ENCODE results near the gene YIF1A. TPM values are rescaled to one million over a fixed set of nuclear protein-coding genes. Genes with fewer than 3 reads are reported as not detected.

The YIF1A gene
- total and polyA plus RNA-seq, 10 donors: 34.7 to 60.1 (median 47.9) TPM

- Histone ChIP-seq H3K4me3 (peak overlapping the region; percentile 53 to 96 (median 86)), H3K27me3 (replicated peaks in 1 of 7) (peaks cover 0 to 48% (median 32%) of the 10 kb centered on the region in 7 donors), H3K9me3 (no peaks in the 10 kb centered on the region), H3K4me1 (peaks cover 18 to 70% (median 42%) of the 10 kb centered on the region in 6 donors), H3K27ac (peak overlapping the region; percentile 51 to 96 (median 95)), H3K36me3 (peaks cover 0 to 15% (median 4%) of the 10 kb centered on the region in 6 donors)
- no peak for TF ChIP-seq POLR2A (IDR thresholded peaks at IDR 0.05)
- no peak for TF ChIP-seq POLR2AphosphoS5 (IDR thresholded peaks at IDR 0.05)
- no peak for TF ChIP-seq CTCF (IDR thresholded peaks at IDR 0.05 in 8 of 11, conservative IDR thresholded peaks at IDR 0.05 in 3 of 11)
- WGBS, 5 donors: 12 to 21% (median 13%) methylated on average over 26 to 36 of the region's 36 CpGs
- DNase-seq: no peak
- intact Hi-C loops (cut with DNase I; ENCODE audit: low total_unique reads): no loop called here
Measured at GRCh38 chr11:66289548-66290329, 796 bp upstream of the YIF1A start.

GRCh38 chr11:66287889-66288670, 863 bp downstream of the YIF1A start:
- WGBS, 5 donors: 40 to 55% (median 45%) methylated on average over 16 to 20 of the region's 20 CpGs
- H3K27ac ChIP-seq: peak overlapping the region in 7 of 8 donors; percentile 93 to 96 (median 95)
- H3K36me3 ChIP-seq: peaks cover 0 to 27% (median 6%) of the 10 kb centered on the region in 6 donors
- peak overlapping the region; percentile 68 to 96 (median 86) for H3K4me3 ChIP-seq
- peaks cover 18 to 78% (median 44%) of the 10 kb centered on the region in 6 donors for H3K4me1 ChIP-seq
- DNase-seq: no peak
- peaks cover 0 to 31% (median 22%) of the 10 kb centered on the region in 7 donors for H3K27me3 ChIP-seq (replicated peaks in 1 of 7)
- no peak for TF ChIP-seq CTCF (IDR thresholded peaks at IDR 0.05 in 8 of 11, conservative IDR thresholded peaks at IDR 0.05 in 3 of 11)
- peak in 1 of 3 donors; percentile 7 for TF ChIP-seq POLR2AphosphoS5 (IDR thresholded peaks at IDR 0.05)
- TF ChIP-seq POLR2A (IDR thresholded peaks at IDR 0.05): no peak
- H3K9me3 ChIP-seq: no peaks in the 10 kb centered on the region
- intact Hi-C loops (cut with DNase I; ENCODE audit: low total_unique reads): no loop called here

GRCh38 chr11:66287211-66287888, 1.6 kb downstream of the YIF1A start:
- intact Hi-C loops (cut with DNase I; ENCODE audit: low total_unique reads): no loop called here
- H3K27me3 ChIP-seq (replicated peaks in 1 of 7): peaks cover 0 to 24% (median 14%) of the 10 kb centered on the region in 7 donors
- DNase-seq: no peak
- no peak overlapping the region for H3K27ac ChIP-seq
- 53 to 76% (median 60%) methylated on average over 10 of the region's 10 CpGs for WGBS, 5 donors
- TF ChIP-seq CTCF (IDR thresholded peaks at IDR 0.05 in 8 of 11, conservative IDR thresholded peaks at IDR 0.05 in 3 of 11) (no peak), POLR2A (IDR thresholded peaks at IDR 0.05) (no peak), POLR2AphosphoS5 (IDR thresholded peaks at IDR 0.05) (no peak)
- H3K4me1 ChIP-seq: peaks cover 18 to 81% (median 50%) of the 10 kb centered on the region in 6 donors
- peak overlapping the region in 2 of 8 donors; percentile 85 to 88 for H3K4me3 ChIP-seq
- peaks cover 0 to 27% (median 6%) of the 10 kb centered on the region in 6 donors for H3K36me3 ChIP-seq
- H3K9me3 ChIP-seq: no peaks in the 10 kb centered on the region
